Pancreas (tissue), 10 donors: Measurements from ENCODE around the gene ATP6AP2. TPM values are rescaled to one million over a fixed set of nuclear protein-coding genes. Genes with fewer than 3 reads are reported as not detected.

Source experiments
- ATAC-seq, 4 donors: fragments of 200-7000 bp; cut with Tn5 transposase; one replicate each; pipeline versions ENCODE4 v1.8.0 to v1.9.1; 2020; ENCODE audit warnings: mild to moderate bottlenecking in 4 of 4, moderate library complexity in 4 of 4
- DNase-seq, 6 donors: peaks; one replicate each; pipeline ENCODE4 v3.0.0-alpha.2; 2020
- FAIRE-seq: peaks from 2 replicates; lab custom pipeline; 2012; peaks lifted over from hg19 to GRCh38; lab: Jason Lieb, UNC
- H3K27ac ChIP-seq, 4 donors: fragments of 200-600 bp; sonication (generic); 1 replicate in 3 of 4; 2 replicates in 1 of 4; pipeline versions ENCODE4 v1.5.0 to v1.8.0; 2020
- H3K27me3 ChIP-seq, 4 donors: fragments of 200-600 bp; one replicate each; pipeline ENCODE4 v1.8.0; 2021
- H3K36me3 ChIP-seq, 3 donors: fragments of 200-600 bp; sonication (generic) in 1 of 3; one replicate each; pipeline versions ENCODE4 v1.5.0 to v1.8.0; 2020 to 2021
- H3K4me1 ChIP-seq, 3 donors: fragments of 200-600 bp; one replicate each; pipeline ENCODE4 v1.8.0; 2021
- H3K4me3 ChIP-seq, 4 donors: fragments of 200-600 bp; sonication (generic) in 2 of 4; one replicate each; pipeline versions ENCODE4 v1.5.0 to v1.8.0; 2020 to 2021
- H3K9me3 ChIP-seq, 4 donors: fragments of 200-600 bp; one replicate each; pipeline ENCODE4 v1.8.0; 2021
- WGBS, 2 donors: extraction: QIAGEN DNeasy Blood & Tissue Kit; methylation state at CpG; one replicate each; pipeline ENCODE4 v1.1.7; 2013; 5-methylcytosine and 5-hydroxymethylcytosine counted together
- intact Hi-C, 3 donors: fragments of 100-400 bp; cut with DNase I; formaldehyde crosslinking; loops; one replicate each; pipeline versions ENCODE4 v1.11.1 to v1.14.2; 2022
- polyA plus RNA-seq, 2 donors: library from polyadenylated mRNA; stranded (reverse); fragments of 200-250 nt; gene quantifications; one replicate each; pipeline ENCODE4 v1.2.3, GENCODE V29; 2013
- total RNA-seq, 6 donors: library from RNA; stranded (reverse); fragmentation: NEBNext Ultra II Directional in 4 of 6; extraction: Animal tissue kit (Norgen Biotek cat#: 25700) in 4 of 6; gene quantifications; one replicate each; pipeline versions ENCODE4 v1.2.1 to v1.2.4, GENCODE V29; 2021 to 2023
- TF ChIP-seq, protein P1 (sequence below), 4 donors: fragments of 200-600 bp; sonication (generic) in 3 of 4; IDR thresholded peaks; one replicate each; pipeline versions ENCODE4 v1.5.0 to v1.8.0; 2021; ENCODE audit warnings: antibody characterized with exemption in 4 of 4
- donor health status: healthy with polysubstance abuse.
- donor health status: DM: no; HTN: no; CAD: no; lungs with moderate emphysema.
- donor health status: DM: no; HTN: no; CAD: no.
- donor health status: control.
- donor health status: control.
- donor health status: Bipolar disorder and iron deficiency.
- donor health status: DM: yes; HTN: yes; CAD: no.
- donor health status: DM: no; HTN: no; CAD: no.
- donor health status: DM: no; HTN: no; CAD: no.
- donor health status: DM: yes; HTN: yes; CAD: no.

ATP6AP2 gene
- total and polyA plus RNA-seq, 8 donors = 17.3 to 61.9 (median 28.7) TPM

DNA sequence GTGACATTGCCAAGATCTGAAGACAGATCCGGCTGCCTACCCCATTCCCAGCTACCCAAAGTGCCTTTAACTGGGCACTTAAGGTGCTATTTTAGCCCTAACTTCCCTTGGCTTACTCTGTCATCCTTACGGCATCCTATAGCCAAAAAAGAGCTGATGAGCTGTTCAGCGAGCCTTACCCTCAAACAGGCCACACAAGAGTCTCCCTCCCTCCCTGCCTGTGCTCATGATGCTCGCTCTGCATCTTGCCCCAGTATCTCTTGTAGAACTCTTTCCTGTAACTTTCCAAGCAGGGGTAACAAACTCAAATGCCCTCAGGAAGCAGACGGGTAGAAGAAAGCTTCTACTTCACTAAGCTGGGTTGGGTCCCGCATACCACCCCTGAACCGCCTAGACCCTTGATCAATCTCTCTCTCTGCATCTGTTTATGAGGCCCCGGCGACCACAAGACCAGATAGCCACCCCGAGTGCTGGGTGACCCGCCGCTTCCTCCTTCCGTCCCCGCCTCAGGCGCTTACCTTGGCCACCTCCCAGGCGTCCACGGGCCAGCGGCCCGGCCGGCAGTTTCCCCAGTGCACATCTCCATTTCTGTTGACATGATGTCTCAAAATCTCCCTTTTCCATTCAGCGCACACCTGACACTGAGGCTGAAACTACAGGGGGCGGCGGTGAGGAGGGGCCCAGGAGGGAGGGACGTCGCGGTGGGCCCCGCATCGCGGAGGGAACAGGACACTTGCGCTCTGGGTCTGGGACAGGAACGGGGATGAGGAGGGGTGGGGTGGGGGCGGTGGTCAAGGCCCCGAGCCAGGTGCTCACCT lies 65.9 kb downstream of the ATP6AP2 start:
- WGBS, 2 donors = 1 to 7% methylated on average over 31 to 32 of the region's 33 CpGs
- Histone ChIP-seq H3K4me1 (peaks cover 0 to 11% (median 4%) of the 10 kb centered on the region in 3 donors), H3K27ac (peak overlapping the region; percentile 26 to 72 (median 46)), H3K9me3 (no peaks in the 10 kb centered on the region), H3K4me3 (peak overlapping the region; percentile 58 to 93 (median 78)), H3K36me3 (no peaks in the 10 kb centered on the region), H3K27me3 (no peaks in the 10 kb centered on the region)
- TF ChIP-seq, protein P1, sequence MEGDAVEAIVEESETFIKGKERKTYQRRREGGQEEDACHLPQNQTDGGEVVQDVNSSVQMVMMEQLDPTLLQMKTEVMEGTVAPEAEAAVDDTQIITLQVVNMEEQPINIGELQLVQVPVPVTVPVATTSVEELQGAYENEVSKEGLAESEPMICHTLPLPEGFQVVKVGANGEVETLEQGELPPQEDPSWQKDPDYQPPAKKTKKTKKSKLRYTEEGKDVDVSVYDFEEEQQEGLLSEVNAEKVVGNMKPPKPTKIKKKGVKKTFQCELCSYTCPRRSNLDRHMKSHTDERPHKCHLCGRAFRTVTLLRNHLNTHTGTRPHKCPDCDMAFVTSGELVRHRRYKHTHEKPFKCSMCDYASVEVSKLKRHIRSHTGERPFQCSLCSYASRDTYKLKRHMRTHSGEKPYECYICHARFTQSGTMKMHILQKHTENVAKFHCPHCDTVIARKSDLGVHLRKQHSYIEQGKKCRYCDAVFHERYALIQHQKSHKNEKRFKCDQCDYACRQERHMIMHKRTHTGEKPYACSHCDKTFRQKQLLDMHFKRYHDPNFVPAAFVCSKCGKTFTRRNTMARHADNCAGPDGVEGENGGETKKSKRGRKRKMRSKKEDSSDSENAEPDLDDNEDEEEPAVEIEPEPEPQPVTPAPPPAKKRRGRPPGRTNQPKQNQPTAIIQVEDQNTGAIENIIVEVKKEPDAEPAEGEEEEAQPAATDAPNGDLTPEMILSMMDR (IDR thresholded peaks at IDR 0.05) = no peak
- no peak for FAIRE-seq
- ATAC-seq = peak; percentile 65 to 73 (median 66)
- peak; percentile 44 to 85 (median 62) for DNase-seq
- intact Hi-C loops = no loop called here

DNA sequence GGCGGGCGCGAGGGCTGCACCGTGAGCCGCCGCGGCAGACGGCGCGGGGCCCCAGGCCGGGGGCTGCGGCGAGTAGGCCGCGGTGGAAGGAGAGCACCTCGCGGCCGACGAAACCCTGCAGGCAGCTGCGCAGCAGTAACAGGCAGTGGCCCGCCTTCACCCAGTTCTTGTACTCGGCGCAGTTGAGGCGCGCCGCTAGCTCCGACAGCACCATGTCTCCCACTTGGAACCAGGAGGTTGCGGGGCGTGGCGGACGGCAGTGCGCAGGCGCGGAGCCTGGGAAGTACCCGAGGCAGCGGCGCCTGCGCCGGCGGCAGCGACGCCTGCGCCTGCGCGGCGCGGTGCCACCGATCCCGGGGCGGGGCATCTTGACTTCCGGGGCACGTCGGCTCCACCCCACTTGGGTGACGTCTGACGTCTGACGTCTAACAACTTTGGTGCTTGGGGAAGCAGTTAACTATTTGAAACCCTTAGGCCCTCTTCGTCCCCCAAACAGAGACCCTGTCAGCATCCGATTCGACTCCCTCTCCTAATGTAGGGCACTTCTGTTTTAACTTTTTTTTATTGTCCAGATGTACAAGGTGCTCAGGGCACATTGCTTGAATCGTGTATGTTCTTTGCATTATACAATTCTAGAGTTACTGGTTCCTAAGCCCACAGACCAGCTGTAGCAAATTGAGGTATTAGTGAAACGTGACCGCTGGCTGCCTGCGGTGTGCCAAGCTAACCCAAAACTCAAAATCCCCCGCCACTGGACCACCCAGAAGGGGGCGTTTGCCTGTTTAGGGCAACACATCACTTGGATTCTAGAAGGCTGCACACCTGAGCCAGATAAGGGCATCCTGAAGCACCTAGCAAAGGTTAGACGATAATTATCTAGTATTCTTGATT lies 66.8 kb downstream of the ATP6AP2 start, which contains the start of gene CXorf38:
Gene CXorf38, minus strand, starts transcription at position 255 of the 891 bp plus-strand sequence. Its CDS starts 41 bp downstream, at position 214.
- H3K27ac ChIP-seq = peak within 1 kb of the TSS; percentile 26 to 72 (median 46)
- WGBS, 2 donors = 1 to 6% methylated on average over 48 to 66 of the region's 66 CpGs
- peak; percentile 81 to 96 (median 88) for ATAC-seq
- TF ChIP-seq, protein P1 (IDR thresholded peaks at IDR 0.05) = no peak
- intact Hi-C loops = no loop called here
- DNase-seq = peak; percentile 84 to 99 (median 97)
- H3K4me1 ChIP-seq = peaks cover 0 to 11% (median 4%) of the 10 kb centered on the region in 3 donors
- no peaks in the 10 kb centered on the region for H3K36me3 ChIP-seq
- peak within 1 kb of the TSS; percentile 58 to 93 (median 78) for H3K4me3 ChIP-seq
- H3K9me3 ChIP-seq = no peaks in the 10 kb centered on the region
- FAIRE-seq = no peak
- H3K27me3 ChIP-seq = no peaks in the 10 kb centered on the region

DNA sequence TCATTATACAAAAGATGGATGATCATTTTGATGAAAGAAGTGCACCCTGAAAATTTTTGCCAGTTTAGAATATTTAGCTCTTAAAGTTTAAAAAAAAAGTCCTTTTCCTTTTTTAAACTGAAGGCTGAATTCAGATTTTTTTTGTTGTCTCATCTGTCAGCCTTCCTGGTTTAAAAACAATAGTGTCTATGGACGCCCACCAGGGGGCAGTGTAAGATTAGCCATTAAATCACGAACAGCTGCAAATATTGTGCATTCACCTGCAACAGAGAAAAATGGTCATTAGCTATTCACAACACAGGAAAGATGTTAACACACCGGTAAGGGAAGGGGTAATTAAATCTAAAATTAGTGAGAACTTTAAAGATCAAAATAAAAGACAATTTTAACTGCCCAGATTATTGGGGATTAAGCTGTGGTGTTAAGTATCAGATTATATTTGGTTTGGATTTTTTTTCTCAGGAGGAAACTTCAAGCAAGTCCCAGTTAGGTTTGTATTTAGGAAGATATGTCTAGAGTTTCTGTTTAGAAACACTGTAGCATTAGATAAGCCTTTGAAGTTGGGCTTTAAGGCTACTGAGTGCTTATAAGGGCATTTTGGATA lies 71.0 kb downstream of the ATP6AP2 start:
- ATAC-seq = peak in 2 of 4 donors; percentile 48 to 53
- intact Hi-C loops = loop anchor here in 1 of 3 donors (5.0 kb wide), 1 partner anchor 141 kb away; no protein-coding TSS in a partner anchor
- Histone ChIP-seq H3K4me3 (no peak overlapping the region), H3K4me1 (no peaks in the 10 kb centered on the region), H3K9me3 (no peaks in the 10 kb centered on the region), H3K27me3 (no peaks in the 10 kb centered on the region), H3K27ac (no peak overlapping the region), H3K36me3 (peaks cover 0 to 13% (median 0%) of the 10 kb centered on the region in 3 donors)
- 1% methylated on average over 3 of the region's 3 CpGs for WGBS, 2 donors
- peak in 5 of 6 donors; percentile 43 to 78 (median 66) for DNase-seq
- TF ChIP-seq, protein P1 (IDR thresholded peaks at IDR 0.05) = peak; percentile 49 to 85 (median 68)
- FAIRE-seq = peak; percentile 96

DNA sequence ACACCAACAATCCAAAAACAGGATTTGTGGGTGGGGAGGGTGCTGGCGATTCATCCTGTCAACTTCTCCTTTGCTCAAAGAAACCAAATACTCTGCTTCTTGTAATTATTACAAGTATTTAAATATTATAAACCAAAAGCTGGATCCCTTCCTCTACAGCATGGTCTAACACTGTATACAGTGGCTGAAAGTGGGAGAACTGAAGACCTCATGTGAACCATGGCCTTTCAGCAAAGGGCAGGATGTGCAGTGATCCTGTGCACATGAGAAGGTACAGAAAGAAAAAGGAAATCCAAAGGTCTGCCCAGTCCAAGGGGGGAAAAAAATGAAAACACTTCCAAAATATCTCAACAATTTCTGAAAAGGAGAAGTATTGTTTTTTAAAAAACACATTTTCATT lies 71.9 kb downstream of the ATP6AP2 start:
- FAIRE-seq = no peak

More for the DNA sequence above, 71.9 kb downstream of the ATP6AP2 start:
- intact Hi-C loops = loop anchor here in 1 of 3 donors (5.0 kb wide), 1 partner anchor 140 kb away; no protein-coding TSS in a partner anchor
- ATAC-seq = no peak
- Histone ChIP-seq H3K27ac (no peak overlapping the region), H3K9me3 (no peaks in the 10 kb centered on the region), H3K36me3 (peaks cover 0 to 13% (median 0%) of the 10 kb centered on the region in 3 donors), H3K4me3 (no peak overlapping the region), H3K4me1 (no peaks in the 10 kb centered on the region), H3K27me3 (no peaks in the 10 kb centered on the region)
- WGBS, 2 donors = 91 to 95% methylated on average over 1 of the region's 1 CpG
- TF ChIP-seq, protein P1 (IDR thresholded peaks at IDR 0.05) = no peak
- DNase-seq = no peak
